UCSD-AML1 (cell line): ENCODE data around the gene KRT76.

Experiments used
- DNase-seq: peaks from one replicate; lab custom pipeline; 2025; ENCODE audit not compliant: unreplicated experiment; lab: John Stamatoyannopoulos, UW

Gene KRT76

GRCh38 chr12:52741375-52742195 lies 35.6 kb downstream of the KRT76 start:
- peak; percentile 73 for DNase-seq

- no peak for DNase-seq
These were observed 36.6 kb downstream of the KRT76 start for GRCh38 chr12:52740584-52740983.

- DNase-seq = no peak
These were observed 37.2 kb downstream of the KRT76 start for GRCh38 chr12:52739963-52740362.

DNA sequence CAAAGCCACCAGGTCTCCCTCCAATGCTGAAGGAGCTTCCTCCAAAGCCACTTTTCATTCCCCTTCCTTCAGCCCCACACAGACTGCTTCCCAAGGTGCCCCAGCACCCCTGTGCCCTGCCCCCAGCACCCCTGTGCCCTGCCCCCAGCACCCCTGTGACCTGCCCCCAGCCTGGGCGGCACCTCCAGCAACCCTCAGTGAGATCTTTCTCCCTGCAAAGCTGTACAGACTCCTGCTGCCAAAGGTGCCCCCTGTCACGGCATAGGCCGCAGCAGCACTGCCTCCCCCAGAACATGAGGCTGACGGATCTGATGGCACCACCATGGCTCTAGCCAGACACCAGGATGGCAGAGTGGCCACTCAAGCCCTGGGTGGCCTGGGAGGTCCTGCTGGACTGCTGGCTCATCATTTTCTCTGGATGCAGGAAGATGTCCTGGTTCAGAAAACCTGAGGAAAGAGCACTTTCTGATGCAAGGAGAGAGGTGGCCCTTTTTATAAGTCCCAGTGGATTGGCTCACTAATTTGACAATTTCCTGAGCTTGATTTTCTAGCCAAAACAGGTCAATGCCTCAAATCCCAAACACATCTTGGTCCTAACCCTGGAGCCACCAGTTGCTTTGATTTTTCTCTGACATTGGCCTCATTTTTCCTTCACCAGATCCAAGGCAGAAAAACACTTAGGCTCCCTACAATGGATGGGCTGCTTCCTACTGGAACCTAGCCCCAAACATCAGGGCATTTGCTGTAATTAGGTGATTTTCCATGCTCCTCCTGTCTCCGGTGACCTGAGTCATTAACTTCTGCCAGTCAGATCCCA lies 41.1 kb downstream of the KRT76 start:
- DNase-seq = no peak

DNA sequence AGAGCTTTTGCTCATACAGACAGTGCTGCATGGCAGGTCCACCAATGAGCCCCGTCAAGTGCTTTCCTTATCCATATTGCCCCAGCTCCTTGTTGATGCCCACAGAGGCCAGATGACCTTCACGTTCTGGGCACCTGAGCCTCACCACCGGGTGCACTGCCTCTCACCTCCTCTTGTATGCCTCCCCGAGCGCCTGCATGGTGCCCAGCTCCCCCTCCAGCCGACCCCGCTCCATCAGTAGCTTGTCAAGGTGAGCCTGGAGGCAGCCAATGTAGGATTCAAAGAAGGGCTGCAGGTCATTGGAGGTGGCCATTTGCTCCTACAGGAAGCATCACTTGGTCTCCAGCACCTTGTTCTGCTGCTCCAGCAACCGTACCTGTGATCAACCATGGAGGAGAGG lies 42.0 kb downstream of the KRT76 start:
- DNase-seq = no peak

DNA sequence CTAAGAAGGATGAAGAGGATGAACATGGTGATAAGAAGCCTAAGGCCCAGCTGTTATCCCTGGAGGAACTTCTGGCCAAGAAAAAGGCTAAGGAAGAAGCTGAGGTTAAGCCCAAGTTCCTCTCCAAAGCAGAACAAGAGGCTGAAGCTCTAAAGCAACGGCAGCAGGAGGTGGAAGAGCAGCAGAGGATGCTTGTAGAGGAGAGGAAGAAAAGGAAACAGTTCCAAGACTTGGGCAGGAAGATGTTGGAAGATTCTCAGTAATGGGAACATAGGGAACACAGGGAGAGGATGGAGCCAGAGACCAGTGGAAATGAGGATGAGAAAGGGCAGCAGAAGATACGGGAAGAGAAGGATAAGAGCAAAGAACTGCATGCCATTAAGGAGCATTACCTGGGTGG lies 46.4 kb downstream of the KRT76 start:
- no peak for DNase-seq

- DNase-seq = no peak
These were observed 46.8 kb downstream of the KRT76 start for GRCh38 chr12:52730383-52730782.

DNA sequence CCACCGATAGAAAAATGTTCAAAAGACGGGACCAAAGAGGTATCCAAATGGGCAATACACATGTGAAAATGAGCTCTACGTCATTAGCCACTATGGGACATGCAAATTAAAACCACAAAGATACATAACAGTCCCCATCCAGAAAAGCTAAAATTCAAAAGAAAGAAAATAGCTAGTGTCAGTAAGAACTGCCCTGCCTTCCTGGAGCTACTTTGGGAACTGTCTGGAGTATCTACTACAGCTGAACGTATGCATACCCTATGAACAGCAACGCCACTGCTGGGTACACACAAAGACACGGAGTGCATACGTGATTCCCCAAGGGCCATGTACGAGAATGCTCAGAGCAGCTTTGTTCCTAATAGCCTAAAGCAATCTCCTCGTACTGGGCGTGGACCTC lies 48.0 kb downstream of the KRT76 start:
- no peak for DNase-seq

DNA sequence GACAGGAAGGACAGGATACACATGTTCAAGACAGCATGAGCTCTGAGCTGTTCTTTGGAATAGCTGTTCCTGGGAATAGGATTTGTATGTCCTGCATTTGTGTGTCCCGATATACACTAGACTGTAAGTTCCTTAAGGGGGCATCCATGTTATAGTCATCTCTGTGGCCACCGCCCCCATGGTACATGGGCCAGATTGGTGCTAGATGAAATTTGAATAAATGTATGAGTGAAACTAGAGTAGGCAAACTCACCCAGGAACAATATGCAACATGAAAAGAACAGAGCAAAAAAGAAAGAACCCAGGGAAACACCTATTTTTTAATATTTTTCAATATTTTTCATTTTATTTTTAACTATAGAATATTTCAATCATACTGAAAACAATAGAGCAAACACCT lies 48.8 kb downstream of the KRT76 start:
- DNase-seq = no peak

DNA sequence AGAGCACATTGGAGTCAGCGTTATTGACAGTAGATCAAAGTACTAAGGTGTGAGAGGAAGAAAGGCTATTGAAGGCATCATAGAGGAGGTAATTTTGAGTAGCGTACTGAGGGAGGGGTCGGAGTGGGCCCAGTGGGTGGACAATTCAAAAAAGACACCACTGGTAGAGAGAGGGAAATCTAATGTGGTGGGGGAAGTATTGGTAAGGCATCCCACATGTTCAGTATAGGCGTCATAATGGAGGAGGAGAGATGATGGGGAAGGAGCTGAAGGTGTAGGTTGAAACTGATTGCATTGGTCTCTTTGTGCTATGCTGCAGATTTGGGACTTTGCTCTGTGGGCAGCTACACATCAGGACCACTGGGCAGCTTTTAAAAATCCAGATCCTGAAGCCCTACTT lies 50.1 kb downstream of the KRT76 start:
- DNase-seq = no peak

GRCh38 chr12:52726451-52726850 lies 50.7 kb downstream of the KRT76 start:
- DNase-seq = no peak

GRCh38 chr12:52724384-52724783 lies 52.8 kb downstream of the KRT76 start:
- DNase-seq = no peak

GRCh38 chr12:52722680-52723079 lies 54.5 kb downstream of the KRT76 start:
- DNase-seq = no peak

- no peak for DNase-seq
These were observed 55.2 kb downstream of the KRT76 start for GRCh38 chr12:52721838-52722470.

- DNase-seq = no peak
These were observed 56.7 kb downstream of the KRT76 start for GRCh38 chr12:52720365-52720886.
